Measurements from ENCODE around the gene MPIG6B.

The MPIG6B gene

DNA sequence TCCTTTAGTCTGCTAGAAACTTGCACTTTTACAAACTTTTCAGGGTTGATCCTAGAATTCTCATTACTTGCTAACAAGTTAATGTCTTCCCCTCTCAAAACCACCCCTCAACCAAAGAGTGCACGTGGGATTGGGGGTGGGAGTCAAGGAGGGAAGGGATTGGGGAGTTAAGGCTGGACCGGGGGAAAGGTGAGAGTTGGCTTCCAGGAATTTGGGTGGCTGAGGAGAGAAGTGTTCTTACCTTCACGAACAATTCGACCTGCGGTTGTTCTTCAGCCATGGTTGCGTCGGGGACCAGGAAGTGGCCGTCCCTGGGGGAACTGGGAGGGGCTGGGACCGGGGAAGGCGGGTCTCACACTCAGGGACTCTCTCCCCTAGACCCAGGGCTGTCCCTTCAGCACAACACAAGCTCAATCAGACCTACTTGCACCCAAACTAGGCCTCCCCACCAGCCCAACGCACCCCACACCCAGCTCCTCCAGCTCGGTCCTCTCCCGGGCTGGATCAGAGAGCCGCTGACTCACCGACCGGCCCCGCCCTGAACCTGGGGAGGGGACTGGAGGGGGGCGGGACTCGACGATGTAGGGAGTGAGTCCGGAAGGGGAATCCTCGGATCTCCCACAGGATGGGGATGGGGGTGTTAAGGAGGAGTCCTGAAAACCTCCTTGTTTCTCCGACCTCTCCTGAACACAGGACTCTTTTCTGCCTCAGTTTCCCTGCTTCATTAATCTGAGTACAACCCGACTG, 13.0 kb downstream of the MPIG6B start, which contains the start of gene CLIC1 (continued):
- TF ChIP-seq, protein P1, sequence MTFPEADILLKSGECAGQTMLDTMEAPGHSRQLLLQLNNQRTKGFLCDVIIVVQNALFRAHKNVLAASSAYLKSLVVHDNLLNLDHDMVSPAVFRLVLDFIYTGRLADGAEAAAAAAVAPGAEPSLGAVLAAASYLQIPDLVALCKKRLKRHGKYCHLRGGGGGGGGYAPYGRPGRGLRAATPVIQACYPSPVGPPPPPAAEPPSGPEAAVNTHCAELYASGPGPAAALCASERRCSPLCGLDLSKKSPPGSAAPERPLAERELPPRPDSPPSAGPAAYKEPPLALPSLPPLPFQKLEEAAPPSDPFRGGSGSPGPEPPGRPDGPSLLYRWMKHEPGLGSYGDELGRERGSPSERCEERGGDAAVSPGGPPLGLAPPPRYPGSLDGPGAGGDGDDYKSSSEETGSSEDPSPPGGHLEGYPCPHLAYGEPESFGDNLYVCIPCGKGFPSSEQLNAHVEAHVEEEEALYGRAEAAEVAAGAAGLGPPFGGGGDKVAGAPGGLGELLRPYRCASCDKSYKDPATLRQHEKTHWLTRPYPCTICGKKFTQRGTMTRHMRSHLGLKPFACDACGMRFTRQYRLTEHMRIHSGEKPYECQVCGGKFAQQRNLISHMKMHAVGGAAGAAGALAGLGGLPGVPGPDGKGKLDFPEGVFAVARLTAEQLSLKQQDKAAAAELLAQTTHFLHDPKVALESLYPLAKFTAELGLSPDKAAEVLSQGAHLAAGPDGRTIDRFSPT (tag by site-specific recombination; IDR thresholded peaks at IDR 0.05): no peak
- TF ChIP-seq PRDM4 (tag by site-specific recombination; IDR thresholded peaks at IDR 0.05) (peak; percentile 72; the same call in 1 of the 2 replicates), ZNF488 (tag by site-specific recombination; IDR thresholded peaks at IDR 0.05) (no peak), ZSCAN16 (tag by site-specific recombination; IDR thresholded peaks at IDR 0.05) (no peak), ZNF701 (tag by site-specific recombination; IDR thresholded peaks at IDR 0.05) (no peak), ZNF521 (tag by site-specific recombination; IDR thresholded peaks at IDR 0.05) (no peak), ZNF791 (tag by site-specific recombination; IDR thresholded peaks at IDR 0.05) (no peak), ZNF366 (tag by site-specific recombination; conservative IDR thresholded peaks at IDR 0.05) (peak; percentile 56), ZNF792 (tag by site-specific recombination; IDR thresholded peaks at IDR 0.05) (no peak), ZNF433 (tag by site-specific recombination; IDR thresholded peaks at IDR 0.05; ENCODE audit: low read depth) (no peak), WT1 (tag by site-specific recombination; IDR thresholded peaks at IDR 0.05) (peak; percentile 85), ZNF544 (tag by site-specific recombination; IDR thresholded peaks at IDR 0.05) (no peak), SETDB1 (IDR thresholded peaks at IDR 0.05; ENCODE audit: insufficient read length, low read length) (no peak), TCF7L2 (IDR thresholded peaks at IDR 0.05; ENCODE audit: borderline replicate concordance, low read depth, low read length) (no peak), ZNF335 (tag by site-specific recombination; conservative IDR thresholded peaks at IDR 0.05) (peak; percentile 48; the same call in 1 of the 2 replicates), ZNF530 (tag by site-specific recombination; IDR thresholded peaks at IDR 0.05; ENCODE audit: low read depth) (no peak), ZNF280C (tag by site-specific recombination; IDR thresholded peaks at IDR 0.05) (no peak), HOXC10 (CRISPR knock-in tag; IDR thresholded peaks at IDR 0.05) (no peak), ZFP3 (tag by site-specific recombination; IDR thresholded peaks at IDR 0.05; ENCODE audit: low read depth) (no peak), SCRT2 (tag by site-specific recombination; IDR thresholded peaks at IDR 0.05) (no peak), PRDM1 (tag by site-specific recombination; IDR thresholded peaks at IDR 0.05) (no peak), ZEB2 (tag by site-specific recombination; IDR thresholded peaks at IDR 0.05) (peak; percentile 47), OVOL3 (tag by site-specific recombination; IDR thresholded peaks at IDR 0.05) (no peak), ZNF350 (tag by site-specific recombination; IDR thresholded peaks at IDR 0.05) (no peak), SP2 (tag by site-specific recombination; IDR thresholded peaks at IDR 0.05) (peak; percentile 96), ZNF112 (tag by site-specific recombination; IDR thresholded peaks at IDR 0.05) (no peak), ZNF169 (tag by site-specific recombination; IDR thresholded peaks at IDR 0.05) (no peak), SP7 (tag by site-specific recombination; IDR thresholded peaks at IDR 0.05) (peak; percentile 55; the same call in 1 of the 2 replicates), ZNF266 (tag by site-specific recombination; IDR thresholded peaks at IDR 0.05; ENCODE audit: low read depth) (no peak), ZBTB48 (tag by site-specific recombination; IDR thresholded peaks at IDR 0.05) (peak; percentile 74)
- TF ChIP-seq, protein P2, sequence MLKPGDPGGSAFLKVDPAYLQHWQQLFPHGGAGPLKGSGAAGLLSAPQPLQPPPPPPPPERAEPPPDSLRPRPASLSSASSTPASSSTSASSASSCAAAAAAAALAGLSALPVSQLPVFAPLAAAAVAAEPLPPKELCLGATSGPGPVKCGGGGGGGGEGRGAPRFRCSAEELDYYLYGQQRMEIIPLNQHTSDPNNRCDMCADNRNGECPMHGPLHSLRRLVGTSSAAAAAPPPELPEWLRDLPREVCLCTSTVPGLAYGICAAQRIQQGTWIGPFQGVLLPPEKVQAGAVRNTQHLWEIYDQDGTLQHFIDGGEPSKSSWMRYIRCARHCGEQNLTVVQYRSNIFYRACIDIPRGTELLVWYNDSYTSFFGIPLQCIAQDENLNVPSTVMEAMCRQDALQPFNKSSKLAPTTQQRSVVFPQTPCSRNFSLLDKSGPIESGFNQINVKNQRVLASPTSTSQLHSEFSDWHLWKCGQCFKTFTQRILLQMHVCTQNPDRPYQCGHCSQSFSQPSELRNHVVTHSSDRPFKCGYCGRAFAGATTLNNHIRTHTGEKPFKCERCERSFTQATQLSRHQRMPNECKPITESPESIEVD (tag by site-specific recombination; IDR thresholded peaks at IDR 0.05): no peak
